Activated CD8-positive, alpha-beta memory T cell treated with anti-CD3 and anti-CD28 coated beads for 36 hours (primary cell): ENCODE data around the gene ADAP2. TPM values are rescaled to one million over a fixed set of nuclear protein-coding genes. Genes with fewer than 3 reads are reported as not detected.
"Not testable (repeated sequence)": the region's sequence is repeated elsewhere in the genome, so short reads cannot be mapped to it uniquely, and the experiment has no call there.

Experiments
- CTCF ChIA-PET: fragments of 350-600 bp; sonication (Branson Sonifier 250); formaldehyde crosslinking; loops from one replicate; lab custom pipeline; 2021; ENCODE audit warnings: antibody characterized with exemption; lab: Charles Lee
- POLR2A ChIA-PET: fragments of 350-600 bp; sonication (Branson Sonifier 250); formaldehyde crosslinking; loops from one replicate; lab custom pipeline; 2021; ENCODE audit warnings: antibody characterized with exemption; lab: Charles Lee
- total RNA-seq, 2 experiments: library from RNA; stranded (reverse); gene quantifications; one replicate each; pipeline ENCODE4 v1.2.3, GENCODE V29; 2021

Gene ADAP2
- under 1 TPM; 0.63 to 0.65 TPM for total RNA-seq

GRCh38 chr17:30921544-30922196, at the start of gene ADAP2:
Gene ADAP2, plus strand, starts transcription at chr17:30921945. Its CDS starts 70 bp downstream, at chr17:30922015.
- ChIA-PET CTCF (no interaction called here), POLR2A (interaction anchor here (0.6 kb wide), 2 partner anchors 15 to 86 kb away, joined by 3 to 6 read pairs; no protein-coding TSS in a partner anchor)

GRCh38 chr17:30886187-30886586, 35.6 kb upstream of the ADAP2 start:
- ChIA-PET POLR2A (no interaction called here), CTCF (interaction anchor here (0.6 to 1.1 kb wide), 2 partner anchors 12 to 36 kb away, joined by 4 read pairs; no protein-coding TSS in a partner anchor)

- CTCF ChIA-PET, result no interaction called here
- POLR2A ChIA-PET, result interaction anchor here (0.5 kb wide), 1 partner anchor 46 kb away, joined by 5 read pairs; no protein-coding TSS in a partner anchor
These were observed 27.5 kb upstream of the ADAP2 start for GRCh38 chr17:30894236-30894635.

- CTCF ChIA-PET, result no interaction called here
- POLR2A ChIA-PET, result no interaction called here
These were observed 24.4 kb upstream of the ADAP2 start for GRCh38 chr17:30897311-30897710.

GRCh38 chr17:30905742-30906100, 16.0 kb upstream of the ADAP2 start:
- POLR2A ChIA-PET, result interaction anchor here (0.7 kb wide), 1 partner anchor 97 kb away, joined by 3 read pairs; no protein-coding TSS in a partner anchor
- CTCF ChIA-PET, result interaction anchor here (0.7 kb wide), 3 partner anchors 163 to 958 kb away, joined by 3 read pairs; no protein-coding TSS in a partner anchor

GRCh38 chr17:30906101-30906911, 15.4 kb upstream of the ADAP2 start, which contains the start of gene TEFM:
Gene TEFM, minus strand, starts transcription at chr17:30906238. Its CDS starts 40 bp downstream, at chr17:30906198.
- ChIA-PET POLR2A (interaction anchor here (0.7 to 0.8 kb wide), 2 partner anchors 15 to 25 kb away, joined by 3 to 4 read pairs; no protein-coding TSS in a partner anchor), CTCF (interaction anchor here (0.7 kb wide), 1 partner anchor 162 kb away, joined by 3 read pairs; no protein-coding TSS in a partner anchor)

- ChIA-PET POLR2A (no interaction called here), CTCF (no interaction called here)
These were observed 12.9 kb upstream of the ADAP2 start for GRCh38 chr17:30908717-30909420.

GRCh38 chr17:30910151-30910550, 11.6 kb upstream of the ADAP2 start:
- POLR2A ChIA-PET, CTCF ChIA-PET: not testable (repeated sequence)

GRCh38 chr17:30913955-30914354, 7.8 kb upstream of the ADAP2 start:
- POLR2A ChIA-PET, result no interaction called here
- CTCF ChIA-PET, result no interaction called here

- CTCF ChIA-PET, result no interaction called here
- POLR2A ChIA-PET, result interaction anchor here (0.6 kb wide), 1 partner anchor 15 kb away, joined by 3 read pairs; no protein-coding TSS in a partner anchor
These were observed 5.7 kb upstream of the ADAP2 start for GRCh38 chr17:30915833-30916611.

GRCh38 chr17:30917050-30917449, 4.7 kb upstream of the ADAP2 start:
- POLR2A ChIA-PET, result no interaction called here
- CTCF ChIA-PET, result no interaction called here

- CTCF ChIA-PET, result no interaction called here
- POLR2A ChIA-PET, result no interaction called here
These were observed 1.5 kb upstream of the ADAP2 start for GRCh38 chr17:30920282-30920681.

GRCh38 chr17:30920683-30921543, 832 bp upstream of the ADAP2 start:
- ChIA-PET POLR2A (interaction anchor here (0.6 kb wide), 2 partner anchors 14 to 86 kb away, joined by 3 to 6 read pairs; no protein-coding TSS in a partner anchor), CTCF (no interaction called here)

GRCh38 chr17:30922235-30923030, 688 bp downstream of the ADAP2 start:
- ChIA-PET CTCF (interaction anchor here (0.7 kb wide), 1 partner anchor 332 kb away, joined by 3 read pairs; no protein-coding TSS in a partner anchor), POLR2A (no interaction called here)

- CTCF ChIA-PET, result no interaction called here
These were observed 2.6 kb downstream of the ADAP2 start for GRCh38 chr17:30924341-30924740.

GRCh38 chr17:30926516-30926915, 4.8 kb downstream of the ADAP2 start:
- POLR2A ChIA-PET, result no interaction called here
- CTCF ChIA-PET, result no interaction called here

More at GRCh38 chr17:30924341-30924740, 2.6 kb downstream of the ADAP2 start:
- POLR2A ChIA-PET, result no interaction called here

GRCh38 chr17:30927756-30928155, 6.0 kb downstream of the ADAP2 start:
- ChIA-PET POLR2A (no interaction called here), CTCF (no interaction called here)
